PFSK-1 (cell line): Measurements from ENCODE around the gene TAX1BP1.

Experiments
- POLR2AphosphoS5 ChIP-seq: IDR thresholded peaks from 2 replicates; pipeline ENCODE4 v1.6.1; 2012; ENCODE audit warnings: low read depth, mild to moderate bottlenecking, control low read depth, low read length, moderate library complexity
- REST ChIP-seq, 2 experiments: IDR thresholded peaks; 2 replicates each; pipeline versions ENCODE4 v1.6.1 to v1.8.0; 2011 to 2012; ENCODE audit warnings: low read depth in 2 of 2, low read length in 2 of 2, control low read depth in 1 of 2, inconsistent platforms in 1 of 2, mild to moderate bottlenecking in 1 of 2, moderate library complexity in 1 of 2; ENCODE audit not compliant: insufficient read depth in 1 of 2
- SIN3A ChIP-seq: IDR thresholded peaks from 2 replicates; pipeline ENCODE4 v1.6.1; 2012; ENCODE audit warnings: mild to moderate bottlenecking, low read length, moderate library complexity, borderline replicate concordance; ENCODE audit not compliant: insufficient read depth
- TAF1 ChIP-seq: IDR thresholded peaks from 2 replicates; pipeline ENCODE4 v1.6.1; 2012; ENCODE audit warnings: low read length, control low read depth, borderline replicate concordance; ENCODE audit not compliant: insufficient read depth

- TF ChIP-seq REST (IDR thresholded peaks at IDR 0.05; ENCODE audit: insufficient read depth in 1 of 2, low read depth in 2 of 2, low read length in 2 of 2) (no peak), TAF1 (no peak), POLR2AphosphoS5 (no peak), SIN3A (no peak)
Measured at GRCh38 chr7:27765841-27766240, 25.9 kb downstream of the TAX1BP1 start.
